Measurements from ENCODE around the gene MOBP.

DNA sequence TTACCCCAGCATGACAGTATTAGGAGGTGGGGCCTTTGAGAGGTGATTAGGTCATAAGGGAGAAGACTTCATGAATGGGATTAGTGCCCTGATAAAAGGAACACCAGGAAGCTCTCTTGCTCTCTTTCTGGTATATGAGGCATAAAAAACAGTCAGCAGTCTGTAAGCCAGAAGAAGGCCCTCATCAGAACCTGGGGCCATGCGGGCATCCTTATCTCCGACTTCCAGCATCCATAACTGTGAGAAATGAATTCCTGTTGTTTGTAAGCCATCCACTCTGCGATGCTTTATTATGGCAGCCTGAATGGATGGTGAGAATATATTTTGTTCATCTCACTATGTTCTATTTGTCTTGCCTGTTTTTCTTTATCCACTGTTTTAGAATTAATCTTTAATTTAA, 17.7 kb upstream of the MOBP start:
- TF ChIP-seq, protein P1, sequence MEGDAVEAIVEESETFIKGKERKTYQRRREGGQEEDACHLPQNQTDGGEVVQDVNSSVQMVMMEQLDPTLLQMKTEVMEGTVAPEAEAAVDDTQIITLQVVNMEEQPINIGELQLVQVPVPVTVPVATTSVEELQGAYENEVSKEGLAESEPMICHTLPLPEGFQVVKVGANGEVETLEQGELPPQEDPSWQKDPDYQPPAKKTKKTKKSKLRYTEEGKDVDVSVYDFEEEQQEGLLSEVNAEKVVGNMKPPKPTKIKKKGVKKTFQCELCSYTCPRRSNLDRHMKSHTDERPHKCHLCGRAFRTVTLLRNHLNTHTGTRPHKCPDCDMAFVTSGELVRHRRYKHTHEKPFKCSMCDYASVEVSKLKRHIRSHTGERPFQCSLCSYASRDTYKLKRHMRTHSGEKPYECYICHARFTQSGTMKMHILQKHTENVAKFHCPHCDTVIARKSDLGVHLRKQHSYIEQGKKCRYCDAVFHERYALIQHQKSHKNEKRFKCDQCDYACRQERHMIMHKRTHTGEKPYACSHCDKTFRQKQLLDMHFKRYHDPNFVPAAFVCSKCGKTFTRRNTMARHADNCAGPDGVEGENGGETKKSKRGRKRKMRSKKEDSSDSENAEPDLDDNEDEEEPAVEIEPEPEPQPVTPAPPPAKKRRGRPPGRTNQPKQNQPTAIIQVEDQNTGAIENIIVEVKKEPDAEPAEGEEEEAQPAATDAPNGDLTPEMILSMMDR (IDR thresholded peaks at IDR 0.05; ENCODE audit: low read depth, low read length, missing input control) = no peak
- TF ChIP-seq GABPA (IDR thresholded peaks at IDR 0.05 in 1 of 2, conservative IDR thresholded peaks at IDR 0.05 in 1 of 2) = no peak
- TF ChIP-seq, protein P2, sequence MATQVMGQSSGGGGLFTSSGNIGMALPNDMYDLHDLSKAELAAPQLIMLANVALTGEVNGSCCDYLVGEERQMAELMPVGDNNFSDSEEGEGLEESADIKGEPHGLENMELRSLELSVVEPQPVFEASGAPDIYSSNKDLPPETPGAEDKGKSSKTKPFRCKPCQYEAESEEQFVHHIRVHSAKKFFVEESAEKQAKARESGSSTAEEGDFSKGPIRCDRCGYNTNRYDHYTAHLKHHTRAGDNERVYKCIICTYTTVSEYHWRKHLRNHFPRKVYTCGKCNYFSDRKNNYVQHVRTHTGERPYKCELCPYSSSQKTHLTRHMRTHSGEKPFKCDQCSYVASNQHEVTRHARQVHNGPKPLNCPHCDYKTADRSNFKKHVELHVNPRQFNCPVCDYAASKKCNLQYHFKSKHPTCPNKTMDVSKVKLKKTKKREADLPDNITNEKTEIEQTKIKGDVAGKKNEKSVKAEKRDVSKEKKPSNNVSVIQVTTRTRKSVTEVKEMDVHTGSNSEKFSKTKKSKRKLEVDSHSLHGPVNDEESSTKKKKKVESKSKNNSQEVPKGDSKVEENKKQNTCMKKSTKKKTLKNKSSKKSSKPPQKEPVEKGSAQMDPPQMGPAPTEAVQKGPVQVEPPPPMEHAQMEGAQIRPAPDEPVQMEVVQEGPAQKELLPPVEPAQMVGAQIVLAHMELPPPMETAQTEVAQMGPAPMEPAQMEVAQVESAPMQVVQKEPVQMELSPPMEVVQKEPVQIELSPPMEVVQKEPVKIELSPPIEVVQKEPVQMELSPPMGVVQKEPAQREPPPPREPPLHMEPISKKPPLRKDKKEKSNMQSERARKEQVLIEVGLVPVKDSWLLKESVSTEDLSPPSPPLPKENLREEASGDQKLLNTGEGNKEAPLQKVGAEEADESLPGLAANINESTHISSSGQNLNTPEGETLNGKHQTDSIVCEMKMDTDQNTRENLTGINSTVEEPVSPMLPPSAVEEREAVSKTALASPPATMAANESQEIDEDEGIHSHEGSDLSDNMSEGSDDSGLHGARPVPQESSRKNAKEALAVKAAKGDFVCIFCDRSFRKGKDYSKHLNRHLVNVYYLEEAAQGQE (IDR thresholded peaks at IDR 0.05) = no peak
- TF ChIP-seq TAF1 (conservative IDR thresholded peaks at IDR 0.05) = no peak
- TF ChIP-seq, protein P3, sequence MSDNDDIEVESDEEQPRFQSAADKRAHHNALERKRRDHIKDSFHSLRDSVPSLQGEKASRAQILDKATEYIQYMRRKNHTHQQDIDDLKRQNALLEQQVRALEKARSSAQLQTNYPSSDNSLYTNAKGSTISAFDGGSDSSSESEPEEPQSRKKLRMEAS (IDR thresholded peaks at IDR 0.05) = no peak
- no peak for TF ChIP-seq RAD21 (IDR thresholded peaks at IDR 0.05)
- TF ChIP-seq SP1 (IDR thresholded peaks at IDR 0.05) = no peak
- TF ChIP-seq EGR1 (IDR thresholded peaks at IDR 0.05; ENCODE audit: low read depth in 2 of 2) = no peak
- no peak for TF ChIP-seq YY1 (IDR thresholded peaks at IDR 0.05)
- TF ChIP-seq, protein P4, sequence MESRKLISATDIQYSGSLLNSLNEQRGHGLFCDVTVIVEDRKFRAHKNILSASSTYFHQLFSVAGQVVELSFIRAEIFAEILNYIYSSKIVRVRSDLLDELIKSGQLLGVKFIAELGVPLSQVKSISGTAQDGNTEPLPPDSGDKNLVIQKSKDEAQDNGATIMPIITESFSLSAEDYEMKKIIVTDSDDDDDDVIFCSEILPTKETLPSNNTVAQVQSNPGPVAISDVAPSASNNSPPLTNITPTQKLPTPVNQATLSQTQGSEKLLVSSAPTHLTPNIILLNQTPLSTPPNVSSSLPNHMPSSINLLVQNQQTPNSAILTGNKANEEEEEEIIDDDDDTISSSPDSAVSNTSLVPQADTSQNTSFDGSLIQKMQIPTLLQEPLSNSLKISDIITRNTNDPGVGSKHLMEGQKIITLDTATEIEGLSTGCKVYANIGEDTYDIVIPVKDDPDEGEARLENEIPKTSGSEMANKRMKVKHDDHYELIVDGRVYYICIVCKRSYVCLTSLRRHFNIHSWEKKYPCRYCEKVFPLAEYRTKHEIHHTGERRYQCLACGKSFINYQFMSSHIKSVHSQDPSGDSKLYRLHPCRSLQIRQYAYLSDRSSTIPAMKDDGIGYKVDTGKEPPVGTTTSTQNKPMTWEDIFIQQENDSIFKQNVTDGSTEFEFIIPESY (IDR thresholded peaks at IDR 0.05) = no peak
- TF ChIP-seq, protein P5, sequence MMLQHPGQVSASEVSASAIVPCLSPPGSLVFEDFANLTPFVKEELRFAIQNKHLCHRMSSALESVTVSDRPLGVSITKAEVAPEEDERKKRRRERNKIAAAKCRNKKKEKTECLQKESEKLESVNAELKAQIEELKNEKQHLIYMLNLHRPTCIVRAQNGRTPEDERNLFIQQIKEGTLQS (IDR thresholded peaks at IDR 0.05) = no peak
- no peak for TF ChIP-seq JUND (IDR thresholded peaks at IDR 0.05)
- no peak for TF ChIP-seq HNF4G (IDR thresholded peaks at IDR 0.05)
